Bronchial epithelial cell (primary cell): Measurements from ENCODE around the gene LMAN2L. TPM values are rescaled to one million over a fixed set of nuclear protein-coding genes. Genes with fewer than 3 reads are reported as not detected.

Experiments used
- DNase-seq: peaks from one replicate; pipeline ENCODE4 v3.0.0-alpha.2; 2010; ENCODE audit warnings: low read depth
- FAIRE-seq: peaks from 2 replicates; lab custom pipeline; 2011; peaks lifted over from hg19 to GRCh38; lab: Jason Lieb, UNC
- H3K27me3 ChIP-seq: 2 replicates; pipeline ENCODE4 v1.5.1; 2011; ENCODE audit warnings: low read length; ENCODE audit not compliant: control insufficient read depth, insufficient read depth
- H3K36me3 ChIP-seq: 2 replicates; pipeline ENCODE4 v1.5.1; 2011; ENCODE audit warnings: low read length; ENCODE audit not compliant: control insufficient read depth, insufficient read depth
- H3K4me3 ChIP-seq: 2 replicates; pipeline ENCODE4 v1.5.1; 2011; ENCODE audit warnings: mild to moderate bottlenecking, low read depth, low read length, control low read depth
- CTCF ChIP-seq: IDR thresholded peaks from 2 replicates; pipeline ENCODE4 v1.5.1; 2011; ENCODE audit warnings: mild to moderate bottlenecking, moderate library complexity, low read length, control low read depth, inconsistent platforms; ENCODE audit not compliant: insufficient read depth, severe bottlenecking
- total RNA-seq: library from RNA; depleted of rRNA; stranded (reverse); fragments of >200 nt; gene quantifications from 2 replicates; pipeline ENCODE4 v1.2.1, GENCODE V29; 2014

The LMAN2L gene
- total RNA-seq, 1 donor from 2014 or later: 15.3 TPM

DNA sequence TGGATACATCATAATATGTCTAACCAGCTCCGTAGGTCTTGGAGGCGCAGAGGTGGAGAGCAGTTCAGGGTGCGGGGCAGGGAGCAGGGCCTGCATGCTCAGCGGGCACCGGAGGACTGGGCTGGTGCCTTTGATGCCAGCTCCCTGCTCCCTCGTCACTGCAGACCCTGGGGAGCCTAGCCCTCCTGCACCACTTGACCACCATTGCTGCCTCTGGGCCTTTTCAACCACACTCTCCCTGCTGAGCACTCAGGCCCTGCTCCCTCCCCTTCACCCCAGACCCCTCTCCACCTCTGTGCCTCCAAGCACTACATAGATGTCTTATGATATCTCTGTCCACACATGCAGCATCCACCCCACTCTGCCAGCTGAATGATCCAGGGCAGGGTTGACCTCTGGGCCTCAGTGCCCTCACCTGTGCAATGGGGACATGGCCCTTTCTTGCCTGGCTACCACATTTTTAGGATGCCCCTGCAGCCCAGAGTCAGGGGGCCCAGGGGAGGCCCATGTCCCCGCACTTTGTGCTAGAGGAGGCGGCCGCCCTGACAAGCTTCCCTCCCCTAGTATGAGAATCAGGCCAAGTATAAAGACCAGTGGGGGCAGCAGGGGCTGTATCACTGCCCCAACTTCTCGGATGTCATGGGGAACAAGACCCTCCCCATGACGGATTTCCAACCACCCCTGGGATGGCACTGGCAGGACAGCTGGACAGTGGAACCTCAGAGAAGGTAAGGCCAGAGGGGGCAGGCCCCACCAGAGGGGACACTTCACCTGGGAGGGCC, 51.0 kb downstream of the LMAN2L start:
- no peak overlapping the region for H3K4me3 ChIP-seq
- no peak for FAIRE-seq
- no peaks in the 10 kb centered on the region for H3K36me3 ChIP-seq
- TF ChIP-seq CTCF: no peak
- peaks cover 8% of the 10 kb centered on the region for H3K27me3 ChIP-seq
- no peak for DNase-seq

GRCh38 chr2:96687711-96688640, 51.9 kb downstream of the LMAN2L start:
- DNase-seq: no peak
- H3K4me3 ChIP-seq: no peak overlapping the region
- peaks cover 8% of the 10 kb centered on the region for H3K27me3 ChIP-seq
- H3K36me3 ChIP-seq: no peaks in the 10 kb centered on the region
- no peak for FAIRE-seq
- no peak for TF ChIP-seq CTCF

DNA sequence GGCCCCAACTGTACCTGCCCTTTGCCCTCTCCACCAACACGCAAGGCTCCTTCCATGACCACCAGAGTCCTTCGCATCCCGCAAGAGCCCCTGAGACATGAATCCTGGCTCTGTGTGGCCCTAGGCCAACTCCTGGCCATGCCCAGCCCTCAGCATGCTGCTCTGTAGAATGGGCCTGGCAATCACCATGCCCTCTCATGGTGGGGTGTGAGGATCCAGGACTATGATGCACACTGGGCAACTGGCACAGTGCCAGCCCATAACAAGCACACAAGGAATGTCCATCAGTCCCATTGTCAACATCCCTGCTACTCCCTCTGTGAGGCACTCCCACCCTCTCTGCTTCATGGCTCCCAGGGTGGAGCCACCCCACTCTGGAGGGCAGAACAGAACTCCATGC, 52.6 kb downstream of the LMAN2L start:
- no peak for FAIRE-seq
- TF ChIP-seq CTCF: no peak
- no peak overlapping the region for H3K4me3 ChIP-seq
- DNase-seq: no peak
- H3K27me3 ChIP-seq: peaks cover 8% of the 10 kb centered on the region
- no peaks in the 10 kb centered on the region for H3K36me3 ChIP-seq

GRCh38 chr2:96685577-96686459, 54.0 kb downstream of the LMAN2L start:
- no peak for DNase-seq
- H3K27me3 ChIP-seq: peaks cover 8% of the 10 kb centered on the region
- H3K36me3 ChIP-seq: no peaks in the 10 kb centered on the region
- no peak overlapping the region for H3K4me3 ChIP-seq
- FAIRE-seq: no peak
- TF ChIP-seq CTCF: no peak

- TF ChIP-seq CTCF: no peak
- FAIRE-seq (no peak), DNase-seq (no peak)
- Histone ChIP-seq H3K4me3 (no peak overlapping the region), H3K36me3 (no peaks in the 10 kb centered on the region), H3K27me3 (peaks cover 8% of the 10 kb centered on the region)
These were observed 54.8 kb downstream of the LMAN2L start for GRCh38 chr2:96684883-96685576.
